Erythroblast (primary cell): Measurements from ENCODE around the gene L1CAM.

Experiments
- GATA1 ChIP-seq: IDR thresholded peaks from 2 replicates; pipeline ENCODE4 v1.6.1; 2011; ENCODE audit warnings: low read depth, mild to moderate bottlenecking, control low read depth, low read length, moderate library complexity
- POLR2A ChIP-seq: IDR thresholded peaks from 2 replicates; pipeline ENCODE4 v1.6.1; 2011; ENCODE audit warnings: mild to moderate bottlenecking, low read length

DNA sequence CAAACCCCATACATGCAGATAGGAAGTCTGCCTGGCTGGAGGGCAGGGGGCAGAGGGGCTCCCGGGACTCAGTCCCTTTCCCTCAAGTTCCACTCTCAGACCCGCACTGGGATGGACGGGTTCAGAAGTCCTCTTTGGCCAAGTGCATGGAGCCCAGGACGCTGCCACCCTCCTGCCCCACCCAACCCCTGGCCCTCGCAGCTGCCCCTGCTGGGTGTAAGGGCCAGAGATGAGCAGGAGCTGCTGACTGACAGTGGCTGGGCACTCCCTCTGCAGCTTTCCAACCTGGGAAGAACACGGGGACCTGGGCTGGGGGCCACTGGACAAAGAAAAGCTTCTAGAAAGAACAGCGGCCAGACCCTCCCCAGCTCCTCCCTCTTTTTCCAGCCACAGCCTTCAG is 3.4 kb downstream of the L1CAM start:
- TF ChIP-seq POLR2A (no peak), GATA1 (no peak)
